ENCODE results near the gene GOLGA8N.

Gene GOLGA8N

GRCh38 chr15:32649342-32649741, 56.1 kb downstream of the GOLGA8N start:
- Histone ChIP-seq H3K9me3 (ENCODE audit: control insufficient read depth in 2 of 2, low read length in 2 of 2) (no peaks in the 10 kb centered on the region), H3K4me1 (ENCODE audit: control insufficient read depth in 2 of 2, insufficient read depth in 2 of 2, low read length in 2 of 2) (no peaks in the 10 kb centered on the region), H3K9ac (ENCODE audit: low read depth in 1 of 2, low read length in 2 of 2) (no peak overlapping the region), H3K27ac (ENCODE audit: low read depth in 2 of 2, low read length in 2 of 2) (no peak overlapping the region), H3K27me3 (ENCODE audit: control insufficient read depth in 2 of 2, insufficient read depth in 2 of 2, low read length in 2 of 2) (no peaks in the 10 kb centered on the region), H3K4me3 (ENCODE audit: low read length in 2 of 2) (no peak overlapping the region), H3K36me3 (ENCODE audit: control insufficient read depth in 2 of 2, insufficient read depth in 2 of 2, low read length in 2 of 2) (no peaks in the 10 kb centered on the region)

- H3K9me3 ChIP-seq (ENCODE audit: control insufficient read depth in 2 of 2, low read length in 2 of 2), result no peaks in the 10 kb centered on the region
- H3K27me3 ChIP-seq (ENCODE audit: control insufficient read depth in 2 of 2, insufficient read depth in 2 of 2, low read length in 2 of 2), result no peaks in the 10 kb centered on the region
- no peak overlapping the region for H3K27ac ChIP-seq (ENCODE audit: low read depth in 2 of 2, low read length in 2 of 2)
- no peaks in the 10 kb centered on the region for H3K36me3 ChIP-seq (ENCODE audit: control insufficient read depth in 2 of 2, insufficient read depth in 2 of 2, low read length in 2 of 2)
- H3K9ac ChIP-seq (ENCODE audit: low read depth in 1 of 2, low read length in 2 of 2), result no peak overlapping the region
- H3K4me3 ChIP-seq (ENCODE audit: low read length in 2 of 2), result no peak overlapping the region
- no peaks in the 10 kb centered on the region for H3K4me1 ChIP-seq (ENCODE audit: control insufficient read depth in 2 of 2, insufficient read depth in 2 of 2, low read length in 2 of 2)
Observed at GRCh38 chr15:32651229-32651837, 58.1 kb downstream of the GOLGA8N start.

- Histone ChIP-seq H3K9ac (ENCODE audit: low read depth in 1 of 2, low read length in 2 of 2) (no peak overlapping the region), H3K36me3 (ENCODE audit: control insufficient read depth in 2 of 2, insufficient read depth in 2 of 2, low read length in 2 of 2) (no peaks in the 10 kb centered on the region), H3K27ac (ENCODE audit: low read depth in 2 of 2, low read length in 2 of 2) (no peak overlapping the region), H3K9me3 (ENCODE audit: control insufficient read depth in 2 of 2, low read length in 2 of 2) (no peaks in the 10 kb centered on the region), H3K4me3 (ENCODE audit: low read length in 2 of 2) (no peak overlapping the region), H3K4me1 (ENCODE audit: control insufficient read depth in 2 of 2, insufficient read depth in 2 of 2, low read length in 2 of 2) (no peaks in the 10 kb centered on the region), H3K27me3 (ENCODE audit: control insufficient read depth in 2 of 2, insufficient read depth in 2 of 2, low read length in 2 of 2) (no peaks in the 10 kb centered on the region)
Observed at GRCh38 chr15:32652178-32652577, 58.9 kb downstream of the GOLGA8N start.

GRCh38 chr15:32656091-32656490, 62.8 kb downstream of the GOLGA8N start:
- no peaks in the 10 kb centered on the region for H3K4me1 ChIP-seq (ENCODE audit: control insufficient read depth in 2 of 2, insufficient read depth in 2 of 2, low read length in 2 of 2)
- H3K27ac ChIP-seq (ENCODE audit: low read depth in 2 of 2, low read length in 2 of 2), result no peak overlapping the region
- H3K4me3 ChIP-seq (ENCODE audit: low read length in 2 of 2), result no peak overlapping the region
- H3K36me3 ChIP-seq (ENCODE audit: control insufficient read depth in 2 of 2, insufficient read depth in 2 of 2, low read length in 2 of 2), result no peaks in the 10 kb centered on the region
- H3K9ac ChIP-seq (ENCODE audit: low read depth in 1 of 2, low read length in 2 of 2), result no peak overlapping the region
- no peaks in the 10 kb centered on the region for H3K9me3 ChIP-seq (ENCODE audit: control insufficient read depth in 2 of 2, low read length in 2 of 2)
- no peaks in the 10 kb centered on the region for H3K27me3 ChIP-seq (ENCODE audit: control insufficient read depth in 2 of 2, insufficient read depth in 2 of 2, low read length in 2 of 2)

- Histone ChIP-seq H3K27me3 (ENCODE audit: control insufficient read depth in 2 of 2, insufficient read depth in 2 of 2, low read length in 2 of 2) (no peaks in the 10 kb centered on the region), H3K27ac (ENCODE audit: low read depth in 2 of 2, low read length in 2 of 2) (no peak overlapping the region), H3K9ac (ENCODE audit: low read depth in 1 of 2, low read length in 2 of 2) (no peak overlapping the region), H3K9me3 (ENCODE audit: control insufficient read depth in 2 of 2, low read length in 2 of 2) (no peaks in the 10 kb centered on the region), H3K36me3 (ENCODE audit: control insufficient read depth in 2 of 2, insufficient read depth in 2 of 2, low read length in 2 of 2) (no peaks in the 10 kb centered on the region), H3K4me1 (ENCODE audit: control insufficient read depth in 2 of 2, insufficient read depth in 2 of 2, low read length in 2 of 2) (no peaks in the 10 kb centered on the region), H3K4me3 (ENCODE audit: low read length in 2 of 2) (no peak overlapping the region)
Observed at GRCh38 chr15:32656496-32656895, 63.2 kb downstream of the GOLGA8N start.
